SKM-1 (cell line): Measurements from ENCODE around the gene MYBPC1.
"Not testable (repeated sequence)": the region's sequence is repeated elsewhere in the genome, so short reads cannot be mapped to it uniquely, and the experiment has no call there.

ENCODE experiments used
- DNase-seq: peaks from one replicate; lab custom pipeline; 2025; ENCODE audit not compliant: unreplicated experiment; lab: John Stamatoyannopoulos, UW

The MYBPC1 gene

GRCh38 chr12:101732318-101732717, 137.5 kb downstream of the MYBPC1 start:
- no peak for DNase-seq

DNA sequence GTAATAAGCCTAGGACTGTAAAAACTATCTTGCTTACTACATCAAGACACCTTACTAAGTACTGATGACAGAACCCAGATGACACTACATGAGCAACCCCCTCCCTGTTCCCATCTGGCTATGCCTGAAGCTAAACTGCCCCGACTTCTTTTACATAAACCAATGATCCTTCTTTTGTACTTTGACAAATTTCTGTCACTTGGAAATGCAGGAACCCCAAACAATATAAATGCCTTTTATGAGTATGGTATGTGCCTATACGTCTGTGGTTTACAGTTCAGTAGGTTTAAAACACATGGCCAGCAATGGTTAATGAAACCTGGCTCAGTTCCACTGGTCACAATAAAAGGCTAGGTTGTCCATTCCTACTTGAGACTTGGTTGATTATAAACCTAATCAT, 138.4 kb downstream of the MYBPC1 start:
- DNase-seq: no peak

DNA sequence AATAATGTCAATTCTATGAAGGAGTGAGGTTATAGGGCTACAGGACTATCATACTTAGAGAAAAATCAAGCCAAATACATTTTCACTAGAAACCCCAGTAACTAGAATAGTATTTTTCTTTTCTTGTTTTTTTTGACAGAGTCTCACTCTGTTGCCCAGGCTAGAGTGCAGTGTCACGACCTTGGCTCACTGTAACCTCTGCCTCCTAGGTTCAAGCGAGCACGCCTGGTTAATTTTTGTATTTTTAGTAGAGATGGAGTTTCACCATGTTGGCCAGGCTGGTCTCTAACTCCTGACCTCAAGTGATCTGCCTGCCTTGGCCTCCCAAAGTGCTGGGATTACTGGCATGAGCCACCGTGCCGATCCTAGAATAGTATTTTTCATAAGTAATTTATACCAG, 139.7 kb downstream of the MYBPC1 start:
- DNase-seq: not testable (repeated sequence)
